GM21786 (cell line): ENCODE results near the gene USP28.
"Not testable (repeated sequence)": the region's sequence is repeated elsewhere in the genome, so short reads cannot be mapped to it uniquely, and the experiment has no call there.

ENCODE experiments used
- ATAC-seq: cut with Tn5 transposase; IDR thresholded peaks from one replicate; pipeline ENCODE4 v1.9.1; 2021; ENCODE audit not compliant: unreplicated experiment

USP28 gene

DNA sequence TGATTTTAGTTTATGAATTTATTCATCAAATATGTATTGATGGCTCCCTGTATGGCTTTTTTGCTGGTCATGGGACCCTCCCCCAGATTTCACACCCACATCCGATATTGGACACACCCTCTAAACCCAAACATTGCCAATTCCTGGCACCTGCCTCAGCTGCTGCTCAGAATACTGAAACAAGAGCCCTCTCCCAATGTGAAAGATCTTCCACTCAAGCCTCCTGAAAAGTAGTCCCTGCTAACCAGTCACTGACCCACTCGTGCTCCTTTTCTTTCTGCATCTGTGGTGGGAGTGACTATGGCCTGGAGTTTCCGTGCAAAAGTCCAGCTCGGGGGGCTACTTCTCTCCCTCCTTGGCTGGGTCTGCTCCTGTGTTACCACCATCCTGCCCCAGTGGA is 95.9 kb downstream of the USP28 start, which contains the start of gene CLDN25:
TSS of gene CLDN25 (plus strand) at position 301 of the 400 bp plus-strand sequence. CDS start at position 301, 0 bp downstream.
- no peak for ATAC-seq

DNA sequence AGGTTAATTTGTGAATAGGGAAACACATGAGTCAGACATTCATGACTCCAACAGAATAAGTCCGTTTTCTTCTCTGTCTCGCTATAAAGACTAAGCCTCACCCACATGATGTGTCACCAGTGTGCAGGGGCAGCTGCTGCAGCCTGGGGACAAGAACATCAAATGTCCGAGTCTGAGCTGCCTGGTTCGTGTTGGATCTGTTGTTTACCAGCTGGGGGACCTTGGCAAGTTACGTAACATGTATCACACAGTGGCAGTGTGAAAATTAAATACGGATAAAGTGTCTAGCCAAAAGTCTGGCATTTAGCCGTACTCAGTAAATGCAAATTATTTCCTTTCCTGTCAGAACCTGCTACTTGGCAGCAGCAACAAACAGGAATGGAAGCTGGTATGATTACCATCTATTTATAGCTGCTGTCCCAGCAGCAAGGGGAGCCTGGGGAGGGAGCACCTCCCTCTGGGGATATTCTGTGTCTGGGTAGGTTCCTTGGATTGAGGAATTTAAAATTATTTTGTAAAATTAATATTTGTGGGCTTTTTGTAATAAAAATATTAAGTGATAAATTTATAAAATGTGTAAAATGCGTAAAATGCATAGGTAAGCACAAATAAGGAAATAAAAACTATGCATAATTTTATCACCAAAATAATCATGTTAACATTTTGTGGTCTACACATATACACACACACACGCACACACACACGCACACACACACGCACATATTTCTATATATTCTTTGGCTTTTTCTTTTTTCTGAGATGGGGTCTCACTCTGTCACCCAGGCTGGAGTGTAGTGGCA is 97.1 kb downstream of the USP28 start:
- no peak for ATAC-seq

DNA sequence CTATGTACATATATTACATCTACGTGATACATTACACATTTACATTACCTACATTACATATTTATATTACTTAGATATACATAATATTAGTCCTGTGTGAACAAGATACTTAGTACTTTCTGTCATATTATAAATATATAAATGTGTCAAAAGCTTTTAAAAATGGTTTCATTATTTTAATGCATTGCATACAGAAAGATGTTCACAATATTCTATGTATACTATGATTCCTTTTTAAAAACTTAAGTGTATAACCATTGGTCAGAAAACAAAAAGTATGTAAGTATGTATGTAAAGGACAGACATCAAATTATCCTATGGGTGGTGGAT is 101.2 kb downstream of the USP28 start:
- ATAC-seq = no peak

DNA sequence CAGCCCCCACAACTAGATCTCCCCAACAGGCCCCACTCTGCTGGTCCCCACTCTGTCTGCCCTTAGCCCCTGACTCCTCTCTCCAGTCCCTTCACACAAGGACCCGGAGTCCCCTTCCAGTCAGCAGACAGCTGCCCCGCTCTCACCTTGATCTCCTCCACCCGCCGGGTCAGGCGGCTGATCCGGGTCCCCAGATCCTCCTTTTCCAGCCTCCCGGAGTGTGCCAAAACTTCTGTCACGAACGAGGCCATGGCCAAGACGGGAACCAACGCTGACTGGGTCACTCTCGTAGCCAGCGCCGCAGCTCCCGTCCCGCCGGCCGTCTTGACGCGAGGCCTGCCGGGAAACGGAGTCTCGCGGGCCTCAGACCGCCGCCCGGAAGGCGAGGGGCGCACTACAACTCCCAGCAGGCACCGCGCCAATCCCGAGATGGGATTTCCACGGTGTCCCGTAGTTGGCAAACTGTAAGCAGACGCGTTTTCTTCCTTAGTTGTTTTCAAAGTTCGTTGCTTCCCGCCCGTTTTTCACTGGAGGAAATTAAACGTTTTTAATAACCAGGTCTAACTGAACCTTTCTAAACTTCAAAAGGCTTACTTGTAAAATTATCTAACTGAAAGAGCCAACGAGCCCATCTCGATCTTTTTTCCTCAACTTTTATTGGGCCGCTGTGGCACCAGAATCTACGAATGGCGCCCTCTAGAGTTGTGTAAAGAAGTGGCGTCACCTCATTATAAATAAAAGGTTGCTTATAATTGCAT is 101.8 kb downstream of the USP28 start, which contains the start of gene ZW10:
TSS of gene ZW10 (minus strand) at position 277 of the 758 bp plus-strand sequence. CDS start at position 251, 26 bp downstream.
- ATAC-seq = peak; percentile 98

DNA sequence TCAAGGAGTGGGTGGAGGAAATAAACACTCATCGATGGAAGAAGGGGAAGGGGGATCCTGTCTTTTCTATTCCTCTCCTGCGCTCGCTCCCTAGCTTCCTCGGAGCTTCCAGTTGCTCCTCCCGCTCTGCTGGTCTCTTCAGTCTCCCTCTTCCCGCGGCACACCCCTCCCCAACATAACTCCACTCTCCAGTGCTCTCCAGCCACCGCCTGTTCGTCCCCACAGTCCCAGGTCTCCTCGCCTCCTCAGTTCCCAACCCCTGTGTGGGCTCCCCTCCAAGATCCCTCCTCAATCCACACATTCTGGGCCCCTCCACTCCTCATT is 102.3 kb downstream of the USP28 start:
- no peak for ATAC-seq

DNA sequence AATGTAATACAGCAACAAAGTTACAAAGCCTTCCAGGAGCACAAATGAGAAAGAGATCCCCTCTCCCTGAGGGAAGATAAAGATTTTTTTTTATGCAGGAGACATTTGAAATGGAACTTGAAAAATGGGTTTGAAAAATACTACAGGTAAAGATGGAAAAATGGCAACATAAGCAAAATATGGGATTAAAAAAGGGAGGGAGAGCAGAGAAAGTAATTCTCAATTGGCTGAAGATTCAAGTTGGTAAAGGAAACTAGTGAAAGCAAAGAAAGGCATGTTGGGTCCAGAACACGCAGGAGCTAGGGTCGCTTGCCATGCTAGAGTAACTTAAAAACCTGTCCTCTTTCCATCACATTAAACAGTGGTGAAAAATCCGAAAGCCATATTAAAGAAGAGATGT is 103.4 kb downstream of the USP28 start:
- no peak for ATAC-seq

DNA sequence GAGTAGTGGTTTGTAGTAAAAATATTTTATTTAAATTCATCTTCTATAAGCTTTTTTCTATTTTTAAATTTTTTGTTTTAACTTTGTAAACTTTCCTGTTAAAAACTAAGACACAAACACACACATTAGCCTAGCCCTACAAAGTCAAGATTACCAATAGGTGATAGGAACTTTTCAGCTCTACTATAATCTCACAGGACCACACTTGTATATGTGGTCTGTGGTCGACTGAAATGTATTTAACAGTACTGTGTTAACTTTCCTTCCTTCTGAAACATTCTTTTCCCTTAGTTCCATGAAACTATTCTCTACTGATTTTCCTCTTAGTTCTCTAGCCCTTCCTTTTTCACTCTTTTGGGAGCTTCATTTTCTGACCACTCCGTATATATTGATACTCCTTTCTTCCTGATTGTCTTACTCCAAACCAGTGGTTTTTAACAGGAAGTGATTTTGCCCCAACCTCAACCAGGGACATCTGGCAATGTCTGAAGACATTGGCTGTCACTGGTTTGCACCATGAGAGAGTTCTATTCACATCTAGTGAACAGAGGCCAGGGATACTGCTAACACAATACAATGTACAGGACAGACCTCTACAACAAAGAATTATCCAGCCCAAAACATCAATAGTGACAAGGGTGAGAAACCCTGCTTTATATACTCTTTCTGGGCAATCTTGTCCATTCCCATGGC is 110.7 kb downstream of the USP28 start:
- ATAC-seq = no peak

DNA sequence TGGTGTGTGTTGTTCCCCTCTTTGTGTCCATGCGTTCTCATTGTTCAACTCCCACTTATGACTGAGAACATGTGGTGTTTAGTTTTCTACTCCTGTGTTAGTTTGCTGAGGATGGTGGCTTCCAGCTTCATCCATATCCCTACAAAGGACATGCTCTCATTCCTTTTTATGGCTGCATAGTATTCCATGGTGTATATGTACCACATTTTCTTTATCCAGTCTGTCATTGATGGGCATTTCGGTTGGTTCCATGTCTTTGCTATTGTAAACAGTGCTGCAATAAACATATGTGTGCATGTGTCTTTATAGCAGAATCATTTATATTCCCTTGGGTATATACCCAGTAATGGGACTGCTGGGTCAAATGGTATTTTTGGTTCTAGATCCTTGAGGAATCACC is 112.3 kb downstream of the USP28 start:
- ATAC-seq = not testable (repeated sequence)

DNA sequence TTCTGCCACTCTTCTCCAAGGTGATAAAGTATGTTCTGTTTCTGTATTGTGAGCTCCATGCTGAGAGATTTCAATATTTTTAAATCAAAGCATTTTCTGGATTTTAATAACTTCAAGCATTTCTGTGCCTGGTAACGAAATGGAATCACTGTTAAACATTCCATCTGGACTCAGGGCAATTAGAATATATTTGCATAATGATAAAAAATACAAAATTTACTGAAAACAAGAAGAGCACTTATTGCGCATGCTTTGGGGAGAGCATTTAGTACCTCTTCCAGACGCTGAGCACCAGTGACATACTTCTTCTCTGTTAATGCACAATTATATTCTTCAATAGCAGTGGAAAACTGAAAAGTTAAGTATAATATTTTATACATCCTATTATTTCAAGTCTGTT is 115.1 kb downstream of the USP28 start:
- no peak for ATAC-seq

DNA sequence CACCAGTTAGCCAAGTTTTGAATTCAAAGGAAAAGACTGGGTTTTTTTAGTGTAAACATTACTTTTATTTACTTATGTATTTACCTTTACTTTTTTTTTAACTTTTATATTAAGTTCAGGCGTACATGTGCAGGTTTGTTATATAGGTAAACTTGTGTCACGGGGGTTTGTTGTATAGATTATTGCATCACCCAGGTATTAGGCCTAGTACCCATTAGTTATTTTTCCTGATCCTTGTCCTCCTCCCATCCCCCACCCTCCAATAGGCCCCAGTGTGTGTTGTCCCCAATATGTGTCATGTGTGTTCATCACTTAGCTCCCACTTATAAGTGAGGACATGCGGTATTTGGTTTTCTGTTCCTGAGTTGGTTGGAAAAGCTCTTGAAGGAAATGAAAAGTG is 122.4 kb downstream of the USP28 start:
- no peak for ATAC-seq
